Endothelial cell (in vitro differentiated cells): ENCODE data around the gene PIM3. TPM values are rescaled to one million over a fixed set of nuclear protein-coding genes. Genes with fewer than 3 reads are reported as not detected.

Experiments
- DNase-seq: peaks from one replicate; pipeline ENCODE4 v3.0.0; 2021; ENCODE audit warnings: low spot score
- H3K27ac Mint-ChIP-seq: one replicate; pipeline ENCODE4 v1.8.0; 2021; ENCODE audit warnings: mixed read lengths, inconsistent platforms; ENCODE audit not compliant: unreplicated experiment
- H3K27me3 Mint-ChIP-seq: one replicate; pipeline ENCODE4 v1.8.0; 2021; ENCODE audit warnings: mild to moderate bottlenecking, moderate library complexity, mixed read lengths, inconsistent platforms; ENCODE audit not compliant: unreplicated experiment
- H3K36me3 Mint-ChIP-seq: one replicate; pipeline ENCODE4 v1.8.0; 2021; ENCODE audit warnings: mild to moderate bottlenecking, low read depth, mixed read lengths, inconsistent platforms; ENCODE audit not compliant: unreplicated experiment
- H3K4me1 Mint-ChIP-seq: one replicate; pipeline ENCODE4 v1.8.0; 2021; ENCODE audit warnings: mild to moderate bottlenecking, mixed read lengths, inconsistent platforms; ENCODE audit not compliant: unreplicated experiment
- H3K4me3 Mint-ChIP-seq: one replicate; pipeline ENCODE4 v1.8.0; 2021; ENCODE audit warnings: mild to moderate bottlenecking, mixed read lengths, inconsistent platforms; ENCODE audit not compliant: unreplicated experiment
- H3K9me3 Mint-ChIP-seq: one replicate; pipeline ENCODE4 v1.8.0; 2021; ENCODE audit warnings: mixed read lengths, inconsistent platforms; ENCODE audit not compliant: unreplicated experiment
- CTCF ChIP-seq: fragments of 200-600 bp; sonication (generic); IDR thresholded peaks from one replicate; pipeline ENCODE4 v1.5.0; 2021; ENCODE audit warnings: antibody characterized with exemption; ENCODE audit not compliant: unreplicated experiment
- total RNA-seq: library from RNA; stranded (reverse); fragmentation: NEBNext Ultra II Directional; extraction: Animal tissue kit (Norgen Biotek cat#: 25700); gene quantifications from one replicate; pipeline ENCODE4 v1.2.1, GENCODE V29; 2021; ENCODE audit not compliant: unreplicated experiment

Gene PIM3
- total RNA-seq, 1 donor from 2014 or later: 112 TPM

- DNase-seq: peak; percentile 65
- Mint-ChIP-seq H3K4me3 (no peak overlapping the region), H3K9me3 (no peaks in the 10 kb centered on the region), H3K27me3 (peaks cover 4% of the 10 kb centered on the region), H3K4me1 (peaks cover 3% of the 10 kb centered on the region), H3K27ac (peak overlapping the region; percentile 36), H3K36me3 (peaks cover 7% of the 10 kb centered on the region)
- TF ChIP-seq CTCF: no peak
Observed at GRCh38 chr22:49999063-49999945, 38.7 kb downstream of the PIM3 start.

GRCh38 chr22:49999946-50000586, 39.5 kb downstream of the PIM3 start:
- TF ChIP-seq CTCF: no peak
- peaks cover 3% of the 10 kb centered on the region for H3K4me1 Mint-ChIP-seq
- peaks cover 7% of the 10 kb centered on the region for H3K36me3 Mint-ChIP-seq
- DNase-seq: no peak
- peaks cover 4% of the 10 kb centered on the region for H3K27me3 Mint-ChIP-seq
- H3K9me3 Mint-ChIP-seq: no peaks in the 10 kb centered on the region
- no peak overlapping the region for H3K27ac Mint-ChIP-seq
- H3K4me3 Mint-ChIP-seq: no peak overlapping the region

DNA sequence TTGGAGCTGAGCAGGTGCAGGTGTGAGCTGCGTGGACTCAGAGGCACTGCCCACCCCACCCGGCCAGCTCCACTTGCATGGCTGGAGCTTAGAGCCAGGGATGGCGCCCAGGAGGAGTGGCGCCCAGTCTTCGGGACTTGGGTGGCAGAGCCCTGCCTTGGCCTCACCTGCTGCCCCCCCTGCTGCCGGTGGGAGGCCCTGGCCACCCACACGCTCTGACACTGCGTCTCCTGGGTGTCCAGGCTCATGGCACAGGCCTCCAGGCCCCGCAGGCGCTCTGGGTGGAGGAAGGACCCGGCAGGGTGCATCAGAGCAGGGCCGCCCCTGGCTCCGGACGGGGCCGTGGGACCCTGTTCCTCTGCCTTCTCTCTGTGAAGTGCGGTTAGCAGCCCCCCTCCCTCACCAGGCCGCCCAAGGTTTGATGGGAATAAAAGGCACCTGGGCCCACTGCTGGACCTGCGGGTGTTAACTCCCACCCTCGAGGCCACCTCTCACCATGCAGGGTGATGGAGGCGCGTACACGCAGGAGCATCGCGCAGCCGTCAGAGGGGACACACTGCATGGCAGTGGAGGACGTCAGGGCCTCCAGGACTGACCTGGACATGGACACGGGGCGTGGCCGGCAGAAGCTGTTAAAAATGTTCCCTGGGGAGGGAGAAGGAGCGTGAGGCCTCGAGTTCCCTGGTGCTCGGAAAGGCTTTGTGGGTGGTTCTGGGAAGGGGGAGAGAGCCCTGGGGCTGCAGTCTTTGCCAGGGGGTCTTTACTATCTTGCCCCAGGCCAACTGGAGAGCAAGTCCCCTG, 40.2 kb downstream of the PIM3 start:
- Mint-ChIP-seq H3K4me1 (peaks cover 3% of the 10 kb centered on the region), H3K4me3 (no peak overlapping the region), H3K36me3 (peaks cover 7% of the 10 kb centered on the region), H3K27me3 (peaks cover 4% of the 10 kb centered on the region), H3K9me3 (no peaks in the 10 kb centered on the region), H3K27ac (no peak overlapping the region)
- DNase-seq: no peak
- no peak for TF ChIP-seq CTCF

- no peak overlapping the region for H3K27ac Mint-ChIP-seq
- peaks cover 3% of the 10 kb centered on the region for H3K4me1 Mint-ChIP-seq
- no peak overlapping the region for H3K4me3 Mint-ChIP-seq
- no peak for DNase-seq
- H3K9me3 Mint-ChIP-seq: no peaks in the 10 kb centered on the region
- peaks cover 4% of the 10 kb centered on the region for H3K27me3 Mint-ChIP-seq
- H3K36me3 Mint-ChIP-seq: peaks cover 7% of the 10 kb centered on the region
- no peak for TF ChIP-seq CTCF
Observed at GRCh38 chr22:50001388-50002231, 41.0 kb downstream of the PIM3 start.
